ENCODE data around the gene MGME1.

The MGME1 gene

GRCh38 chr20:17968366-17969277 lies at the start of gene MGME1, which contains the start of gene SNX5:
TSS of gene MGME1 (plus strand) at chr20:17969018. CDS start at chr20:17969860, 842 bp downstream.
TSS of gene SNX5 (minus strand) at chr20:17968794. CDS start at chr20:17968425, 369 bp downstream.
- DNase-seq = peak; percentile 99

- DNase-seq = no peak
Observed at GRCh38 chr20:17919149-17919548, 49.7 kb upstream of the MGME1 start.

GRCh38 chr20:17921774-17922173 lies 47.0 kb upstream of the MGME1 start:
- peak; percentile 9 for DNase-seq

GRCh38 chr20:17925141-17925939 lies 43.5 kb upstream of the MGME1 start:
- peak; percentile 83 for DNase-seq

GRCh38 chr20:17925940-17926300 lies 42.9 kb upstream of the MGME1 start:
- no peak for DNase-seq

GRCh38 chr20:17928211-17928611 lies 40.6 kb upstream of the MGME1 start:
- no peak for DNase-seq

- DNase-seq = no peak
Observed at GRCh38 chr20:17928633-17929311, 40.0 kb upstream of the MGME1 start.

GRCh38 chr20:17931513-17931912 lies 37.3 kb upstream of the MGME1 start:
- DNase-seq = no peak

- DNase-seq = no peak
Observed at GRCh38 chr20:17932396-17932795, 36.4 kb upstream of the MGME1 start.

GRCh38 chr20:17933121-17933520 lies 35.7 kb upstream of the MGME1 start:
- no peak for DNase-seq

- no peak for DNase-seq
Observed at GRCh38 chr20:17933711-17934110, 35.1 kb upstream of the MGME1 start.

- no peak for DNase-seq
Observed at GRCh38 chr20:17934141-17934862, 34.5 kb upstream of the MGME1 start.

GRCh38 chr20:17935186-17935585 lies 33.6 kb upstream of the MGME1 start:
- no peak for DNase-seq

GRCh38 chr20:17935761-17936160 lies 33.1 kb upstream of the MGME1 start:
- DNase-seq = no peak

GRCh38 chr20:17936286-17936760 lies 32.5 kb upstream of the MGME1 start:
- no peak for DNase-seq

- DNase-seq = no peak
Observed at GRCh38 chr20:17936761-17937732, 31.8 kb upstream of the MGME1 start.

GRCh38 chr20:17938871-17939619 lies 29.8 kb upstream of the MGME1 start:
- DNase-seq = peak; percentile 83

- DNase-seq = peak; percentile 66
Observed at GRCh38 chr20:17939622-17940223, 29.1 kb upstream of the MGME1 start.

- DNase-seq = peak; percentile 55
Observed at GRCh38 chr20:17940224-17940971, 28.4 kb upstream of the MGME1 start.
